Pancreas (tissue), 10 donors: ENCODE data around the gene REXO1. TPM values are rescaled to one million over a fixed set of nuclear protein-coding genes. Genes with fewer than 3 reads are reported as not detected.
A peak's percentile ranks its signal among the peaks of the same experiment; 100 is the strongest.

Experiments used
- ATAC-seq, 4 donors: fragments of 200-7000 bp; cut with Tn5 transposase; one replicate each; pipeline versions ENCODE4 v1.8.0 to v1.9.1; 2020; ENCODE audit warnings: mild to moderate bottlenecking in 4 of 4, moderate library complexity in 4 of 4
- DNase-seq, 6 donors: peaks; one replicate each; pipeline ENCODE4 v3.0.0-alpha.2; 2020
- FAIRE-seq: peaks from 2 replicates; lab custom pipeline; 2012; peaks lifted over from hg19 to GRCh38; lab: Jason Lieb, UNC
- H3K27ac ChIP-seq, 4 donors: fragments of 200-600 bp; sonication (generic); 1 replicate in 3 of 4; 2 replicates in 1 of 4; pipeline versions ENCODE4 v1.5.0 to v1.8.0; 2020
- H3K27me3 ChIP-seq, 4 donors: fragments of 200-600 bp; one replicate each; pipeline ENCODE4 v1.8.0; 2021
- H3K36me3 ChIP-seq, 3 donors: fragments of 200-600 bp; sonication (generic) in 1 of 3; one replicate each; pipeline versions ENCODE4 v1.5.0 to v1.8.0; 2020 to 2021
- H3K4me1 ChIP-seq, 3 donors: fragments of 200-600 bp; one replicate each; pipeline ENCODE4 v1.8.0; 2021
- H3K4me3 ChIP-seq, 4 donors: fragments of 200-600 bp; sonication (generic) in 2 of 4; one replicate each; pipeline versions ENCODE4 v1.5.0 to v1.8.0; 2020 to 2021
- H3K9me3 ChIP-seq, 4 donors: fragments of 200-600 bp; one replicate each; pipeline ENCODE4 v1.8.0; 2021
- WGBS, 2 donors: extraction: QIAGEN DNeasy Blood & Tissue Kit; methylation state at CpG; one replicate each; pipeline ENCODE4 v1.1.7; 2013; 5-methylcytosine and 5-hydroxymethylcytosine counted together
- intact Hi-C, 3 donors: fragments of 100-400 bp; cut with DNase I; formaldehyde crosslinking; loops; one replicate each; pipeline versions ENCODE4 v1.11.1 to v1.14.2; 2022
- polyA plus RNA-seq, 2 donors: library from polyadenylated mRNA; stranded (reverse); fragments of 200-250 nt; gene quantifications; one replicate each; pipeline ENCODE4 v1.2.3, GENCODE V29; 2013
- total RNA-seq, 6 donors: library from RNA; stranded (reverse); fragmentation: NEBNext Ultra II Directional in 4 of 6; extraction: Animal tissue kit (Norgen Biotek cat#: 25700) in 4 of 6; gene quantifications; one replicate each; pipeline versions ENCODE4 v1.2.1 to v1.2.4, GENCODE V29; 2021 to 2023
- TF ChIP-seq, protein P1 (sequence below), 4 donors: fragments of 200-600 bp; sonication (generic) in 3 of 4; IDR thresholded peaks; one replicate each; pipeline versions ENCODE4 v1.5.0 to v1.8.0; 2021; ENCODE audit warnings: antibody characterized with exemption in 4 of 4
- donor health status: healthy with polysubstance abuse.
- donor health status: DM: no; HTN: no; CAD: no; lungs with moderate emphysema.
- donor health status: DM: no; HTN: no; CAD: no.
- donor health status: control.
- donor health status: control.
- donor health status: Bipolar disorder and iron deficiency.
- donor health status: DM: yes; HTN: yes; CAD: no.
- donor health status: DM: no; HTN: no; CAD: no.
- donor health status: DM: no; HTN: no; CAD: no.
- donor health status: DM: yes; HTN: yes; CAD: no.

Gene REXO1
- total and polyA plus RNA-seq, 8 donors = 10.5 to 42.2 (median 16.0) TPM

DNA sequence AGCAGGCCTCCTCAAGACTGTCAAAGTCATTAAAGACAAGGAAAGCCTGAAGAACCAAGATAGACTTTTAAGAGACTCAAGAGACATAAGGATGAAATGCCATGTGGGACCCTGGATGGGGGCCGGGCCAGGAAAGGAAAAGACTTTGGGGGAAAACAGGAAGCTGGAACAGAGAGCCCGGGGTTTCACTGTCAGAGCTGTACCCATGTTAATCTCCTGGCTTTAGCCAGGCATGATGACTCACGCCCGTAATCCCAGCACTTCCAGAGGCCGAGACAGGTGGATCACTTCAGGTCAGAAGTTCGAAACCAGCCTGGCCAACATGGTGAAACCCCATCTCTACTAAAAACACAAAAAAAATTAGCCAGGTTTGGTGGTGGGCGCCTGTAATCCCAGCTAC, 20.7 kb upstream of the REXO1 start:
- ATAC-seq = no peak
- H3K9me3 ChIP-seq = no peaks in the 10 kb centered on the region
- H3K4me3 ChIP-seq = no peak overlapping the region
- no peak for FAIRE-seq
- no peak for DNase-seq
- no peaks in the 10 kb centered on the region for H3K36me3 ChIP-seq
- no peaks in the 10 kb centered on the region for H3K27me3 ChIP-seq
- TF ChIP-seq, protein P1, sequence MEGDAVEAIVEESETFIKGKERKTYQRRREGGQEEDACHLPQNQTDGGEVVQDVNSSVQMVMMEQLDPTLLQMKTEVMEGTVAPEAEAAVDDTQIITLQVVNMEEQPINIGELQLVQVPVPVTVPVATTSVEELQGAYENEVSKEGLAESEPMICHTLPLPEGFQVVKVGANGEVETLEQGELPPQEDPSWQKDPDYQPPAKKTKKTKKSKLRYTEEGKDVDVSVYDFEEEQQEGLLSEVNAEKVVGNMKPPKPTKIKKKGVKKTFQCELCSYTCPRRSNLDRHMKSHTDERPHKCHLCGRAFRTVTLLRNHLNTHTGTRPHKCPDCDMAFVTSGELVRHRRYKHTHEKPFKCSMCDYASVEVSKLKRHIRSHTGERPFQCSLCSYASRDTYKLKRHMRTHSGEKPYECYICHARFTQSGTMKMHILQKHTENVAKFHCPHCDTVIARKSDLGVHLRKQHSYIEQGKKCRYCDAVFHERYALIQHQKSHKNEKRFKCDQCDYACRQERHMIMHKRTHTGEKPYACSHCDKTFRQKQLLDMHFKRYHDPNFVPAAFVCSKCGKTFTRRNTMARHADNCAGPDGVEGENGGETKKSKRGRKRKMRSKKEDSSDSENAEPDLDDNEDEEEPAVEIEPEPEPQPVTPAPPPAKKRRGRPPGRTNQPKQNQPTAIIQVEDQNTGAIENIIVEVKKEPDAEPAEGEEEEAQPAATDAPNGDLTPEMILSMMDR (IDR thresholded peaks at IDR 0.05) = no peak
- intact Hi-C loops = no loop called here
- H3K4me1 ChIP-seq = peaks cover 19 to 22% (median 19%) of the 10 kb centered on the region in 3 donors
- 89 to 91% methylated on average over 7 of the region's 7 CpGs for WGBS, 2 donors
- no peak overlapping the region for H3K27ac ChIP-seq

DNA sequence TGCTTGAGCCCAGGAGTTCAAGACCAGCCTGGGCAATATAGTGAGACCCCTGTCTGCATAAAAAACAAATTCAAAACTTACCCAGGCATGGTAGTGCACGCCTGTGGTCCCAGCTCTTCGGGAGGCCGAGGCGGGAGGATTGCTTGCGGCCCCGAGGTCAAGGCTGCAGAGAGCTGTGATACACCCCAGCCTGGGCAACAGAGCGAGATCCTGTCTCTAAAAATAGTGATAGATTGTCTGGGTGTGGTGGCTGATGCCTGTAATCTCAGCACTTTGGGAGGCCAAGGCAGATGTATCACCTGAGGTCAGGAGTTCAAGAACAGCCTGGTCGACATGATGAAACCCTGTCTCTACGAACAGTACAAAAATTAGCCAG, 19.1 kb upstream of the REXO1 start:
- H3K4me1 ChIP-seq = peaks cover 6 to 9% (median 7%) of the 10 kb centered on the region in 3 donors
- ATAC-seq (no peak), FAIRE-seq (no peak), DNase-seq (no peak)
- H3K27ac ChIP-seq = no peak overlapping the region
- no peaks in the 10 kb centered on the region for H3K9me3 ChIP-seq
- H3K4me3 ChIP-seq = no peak overlapping the region
- WGBS, 2 donors = 90 to 93% methylated on average over 9 of the region's 9 CpGs
- TF ChIP-seq, protein P1 (IDR thresholded peaks at IDR 0.05) = no peak
- intact Hi-C loops = no loop called here
- no peaks in the 10 kb centered on the region for H3K27me3 ChIP-seq
- H3K36me3 ChIP-seq = no peaks in the 10 kb centered on the region

DNA sequence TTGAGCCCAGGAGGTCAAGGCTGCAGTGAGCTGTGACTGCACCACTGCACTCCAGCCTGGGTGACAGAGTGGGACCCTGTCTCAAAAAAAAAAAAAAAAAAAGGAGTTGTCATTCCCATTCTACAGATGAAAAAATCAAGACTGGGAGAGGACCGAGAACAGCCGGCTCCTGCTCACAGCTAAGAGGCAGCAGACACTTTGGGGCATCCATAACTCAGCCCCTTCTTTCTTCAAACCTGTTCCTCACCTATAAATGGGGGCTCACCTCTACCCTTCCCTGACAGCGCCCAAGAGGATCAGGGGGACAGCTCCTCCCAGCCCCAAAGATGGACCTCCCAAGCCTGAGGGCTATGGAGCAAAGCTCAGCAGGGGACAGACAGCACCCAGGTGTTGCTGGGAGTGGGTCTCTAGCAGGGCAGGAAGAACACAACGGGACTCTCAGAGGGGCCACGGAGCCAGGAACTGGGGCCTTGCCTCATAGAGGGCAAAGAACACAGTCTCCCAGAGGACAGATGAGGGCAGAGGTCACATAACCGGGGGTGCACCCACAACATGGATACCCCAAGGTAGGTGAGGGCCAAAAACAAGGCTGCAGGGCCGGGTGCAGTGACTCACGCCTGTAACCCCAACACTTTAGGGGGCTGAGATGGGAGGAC, 18.5 kb upstream of the REXO1 start:
- Histone ChIP-seq H3K36me3 (no peaks in the 10 kb centered on the region), H3K9me3 (no peaks in the 10 kb centered on the region), H3K27me3 (no peaks in the 10 kb centered on the region), H3K4me3 (no peak overlapping the region), H3K27ac (no peak overlapping the region), H3K4me1 (peaks cover 6 to 9% (median 7%) of the 10 kb centered on the region in 3 donors)
- TF ChIP-seq, protein P1 (IDR thresholded peaks at IDR 0.05) = no peak
- DNase-seq = no peak
- FAIRE-seq = no peak
- intact Hi-C loops = no loop called here
- WGBS, 2 donors = 91% methylated on average over 8 of the region's 8 CpGs
- ATAC-seq = no peak

DNA sequence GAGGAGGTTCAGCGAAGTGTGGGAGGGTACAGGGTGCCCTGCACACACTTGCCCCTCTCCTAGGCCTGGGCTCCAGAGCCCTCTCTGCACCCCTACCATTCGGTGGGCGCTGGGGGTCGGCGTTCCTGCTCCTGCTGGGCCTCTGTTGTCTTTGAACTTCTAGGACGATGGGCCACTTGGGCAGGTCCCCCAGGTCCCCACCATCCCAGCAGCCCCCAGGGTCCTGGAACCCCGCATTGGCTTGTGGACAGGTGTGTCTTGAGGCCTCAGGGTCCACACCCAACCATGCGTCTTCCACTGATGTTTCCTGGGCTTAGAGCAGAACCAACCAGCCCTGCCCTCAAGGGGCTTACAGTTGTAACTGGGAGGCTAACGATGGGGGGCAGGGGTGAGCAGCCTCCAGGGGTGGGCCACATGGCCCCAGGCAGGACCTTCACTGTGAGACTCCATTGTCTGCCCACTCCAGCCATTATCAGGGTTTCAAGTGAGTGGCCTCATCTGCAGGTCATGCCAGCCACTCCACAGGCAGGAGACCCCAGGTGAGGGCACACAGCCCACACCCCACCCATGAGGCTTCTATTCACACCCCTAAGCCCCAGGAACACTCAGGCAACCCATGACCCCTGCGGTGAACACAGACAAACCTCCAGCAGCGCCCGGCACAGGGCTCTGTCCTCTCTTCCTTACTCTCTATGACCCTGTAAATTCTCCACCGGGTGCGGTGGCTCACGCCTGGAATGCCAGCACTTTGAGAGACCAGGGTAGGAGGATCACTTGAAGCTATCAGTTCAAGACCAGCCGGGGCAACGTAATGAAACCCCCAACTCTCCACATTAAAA, 17.1 kb upstream of the REXO1 start:
- FAIRE-seq (no peak), ATAC-seq (no peak), DNase-seq (peak in 3 of 6 donors; percentile 26 to 81 (median 39))
- TF ChIP-seq, protein P1 (IDR thresholded peaks at IDR 0.05) = no peak
- Histone ChIP-seq H3K27me3 (no peaks in the 10 kb centered on the region), H3K4me1 (peaks cover 0 to 11% (median 0%) of the 10 kb centered on the region in 3 donors), H3K9me3 (no peaks in the 10 kb centered on the region), H3K27ac (peak overlapping the region; percentile 70 to 86 (median 76)), H3K36me3 (no peaks in the 10 kb centered on the region), H3K4me3 (peak overlapping the region in 1 of 4 donors; percentile 87)
- 86 to 92% methylated on average over 17 of the region's 17 CpGs for WGBS, 2 donors
- intact Hi-C loops = no loop called here
